Ovary (tissue), 9 donors: ENCODE results near the gene SSUH2. TPM values are rescaled to one million over a fixed set of nuclear protein-coding genes. Genes with fewer than 3 reads are reported as not detected.

Experiments
- DNase-seq, 5 donors: peaks; one replicate each; pipeline ENCODE4 v3.0.0-alpha.2; 2019 to 2020
- H3K27ac ChIP-seq, 2 donors: fragments of 200-600 bp; one replicate each; pipeline versions ENCODE4 v1.5.1 to v1.8.0; 2019 to 2022
- H3K27me3 ChIP-seq: fragments of 200-600 bp; one replicate; pipeline ENCODE4 v1.8.0; 2022
- H3K36me3 ChIP-seq: fragments of 200-600 bp; sonication (generic); one replicate; pipeline ENCODE4 v1.5.1; 2019
- H3K4me1 ChIP-seq: one replicate; pipeline ENCODE4 v1.8.1; 2013; ENCODE audit warnings: mild to moderate bottlenecking, moderate library complexity; ENCODE audit not compliant: insufficient read depth
- H3K4me3 ChIP-seq: fragments of 200-600 bp; sonication (generic); one replicate; pipeline ENCODE4 v1.5.1; 2017
- H3K9me3 ChIP-seq, 2 donors: fragments of 200-600 bp in 1 of 2; sonication (generic) in 1 of 2; one replicate each; pipeline versions ENCODE4 v1.5.1 to v1.8.1; 2013 to 2019; ENCODE audit warnings: mild to moderate bottlenecking in 1 of 2, moderate library complexity in 1 of 2
- EP300 ChIP-seq: sonication (generic); formaldehyde crosslinking; IDR thresholded peaks from one replicate; pipeline ENCODE4 v1.6.1; 2017; ENCODE audit warnings: antibody characterized with exemption
- POLR2A ChIP-seq: fragments of 450-650 bp; IDR thresholded peaks from one replicate; pipeline ENCODE4 v1.6.1; 2017; ENCODE audit warnings: antibody characterized with exemption, mild to moderate bottlenecking, moderate library complexity
- WGBS, 3 donors: extraction: QIAGEN DNeasy Blood & Tissue Kit in 1 of 3; methylation state at CpG; one replicate each; pipeline versions ENCODE4 v1.1.5 to v1.1.7; 2013 to 2017; 5-methylcytosine and 5-hydroxymethylcytosine counted together
- intact Hi-C, 4 donors: fragments of 100-400 bp; cut with DNase I; formaldehyde crosslinking; loops; one replicate each; pipeline versions ENCODE4 v1.11.0 to v1.15.1; 2022 to 2023
- polyA plus RNA-seq, 2 donors: library from polyadenylated mRNA; stranded (reverse); fragments of 200-250 nt in 1 of 2; fragments of 350-450 nt in 1 of 2; fragmentation: Illumina TruSeq in 1 of 2; extraction: RNeasy Lipid Tissue Mini Kit (QIAGEN cat#74804) in 1 of 2; gene quantifications; one replicate each; pipeline ENCODE4 v1.2.3, GENCODE V29; 2013 to 2014
- total RNA-seq, 7 donors: library from RNA; depleted of rRNA in 2 of 7; stranded (reverse); fragments of >200 nt in 2 of 7; fragmentation: NEBNext Ultra II Directional in 3 of 7; extraction: Animal tissue kit (Norgen Biotek cat#: 25700) in 3 of 7; gene quantifications; one replicate each; pipeline versions ENCODE4 v1.1.0 to v1.2.4, GENCODE V29; 2016 to 2023
- TF ChIP-seq, protein P1 (sequence below), 3 donors: fragments of 450-650 bp in 2 of 3; fragments of 200-600 bp in 1 of 3; IDR thresholded peaks; one replicate each; pipeline versions ENCODE4 v1.5.1 to v1.8.0; 2016 to 2022; ENCODE audit warnings: antibody characterized with exemption in 3 of 3, mild to moderate bottlenecking in 1 of 3
- donor health status: DM: no; HTN: no; CAD: no; lungs with moderate emphysema.
- donor health status: DM: no; HTN: no; CAD: no.
- donor health status: Bipolar disorder and iron deficiency.
- donor health status: DM: yes; HTN: yes; CAD: no.
- donor health status: DM: no; HTN: no; CAD: no.
- donor health status: DM: yes; HTN: yes; CAD: no.

Gene SSUH2
- total and polyA plus RNA-seq, 9 donors: 0.27 to 1.6 (median 0.63) TPM; not detected in 1

DNA sequence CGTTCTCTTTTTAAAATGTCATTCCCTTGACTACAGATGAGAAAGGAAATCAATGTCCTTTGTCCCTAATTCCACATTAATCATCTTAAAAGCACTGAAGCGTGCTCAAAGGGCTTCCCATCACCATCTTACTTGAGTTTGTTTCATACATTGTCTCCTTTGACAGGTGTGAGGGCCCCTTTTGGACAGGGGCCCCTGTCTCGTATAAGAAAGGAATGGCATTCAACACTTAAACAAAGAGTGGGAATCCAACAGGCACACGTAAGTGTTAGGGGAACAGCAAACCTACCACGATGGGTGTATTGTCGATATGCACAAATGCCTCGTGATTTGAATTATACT, 5.0 kb downstream of the SSUH2 start:
- Histone ChIP-seq H3K9me3 (no peaks in the 10 kb centered on the region), H3K4me3 (no peak overlapping the region), H3K36me3 (no peaks in the 10 kb centered on the region), H3K27ac (no peak overlapping the region), H3K4me1 (no peaks in the 10 kb centered on the region), H3K27me3 (no peaks in the 10 kb centered on the region)
- TF ChIP-seq EP300 (no peak), POLR2A (no peak)
- TF ChIP-seq, protein P1, sequence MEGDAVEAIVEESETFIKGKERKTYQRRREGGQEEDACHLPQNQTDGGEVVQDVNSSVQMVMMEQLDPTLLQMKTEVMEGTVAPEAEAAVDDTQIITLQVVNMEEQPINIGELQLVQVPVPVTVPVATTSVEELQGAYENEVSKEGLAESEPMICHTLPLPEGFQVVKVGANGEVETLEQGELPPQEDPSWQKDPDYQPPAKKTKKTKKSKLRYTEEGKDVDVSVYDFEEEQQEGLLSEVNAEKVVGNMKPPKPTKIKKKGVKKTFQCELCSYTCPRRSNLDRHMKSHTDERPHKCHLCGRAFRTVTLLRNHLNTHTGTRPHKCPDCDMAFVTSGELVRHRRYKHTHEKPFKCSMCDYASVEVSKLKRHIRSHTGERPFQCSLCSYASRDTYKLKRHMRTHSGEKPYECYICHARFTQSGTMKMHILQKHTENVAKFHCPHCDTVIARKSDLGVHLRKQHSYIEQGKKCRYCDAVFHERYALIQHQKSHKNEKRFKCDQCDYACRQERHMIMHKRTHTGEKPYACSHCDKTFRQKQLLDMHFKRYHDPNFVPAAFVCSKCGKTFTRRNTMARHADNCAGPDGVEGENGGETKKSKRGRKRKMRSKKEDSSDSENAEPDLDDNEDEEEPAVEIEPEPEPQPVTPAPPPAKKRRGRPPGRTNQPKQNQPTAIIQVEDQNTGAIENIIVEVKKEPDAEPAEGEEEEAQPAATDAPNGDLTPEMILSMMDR (IDR thresholded peaks at IDR 0.05): no peak
- no peak for DNase-seq
- WGBS, 3 donors: 82 to 87% (median 85%) methylated on average over 7 of the region's 7 CpGs
- intact Hi-C loops: no loop called here

DNA sequence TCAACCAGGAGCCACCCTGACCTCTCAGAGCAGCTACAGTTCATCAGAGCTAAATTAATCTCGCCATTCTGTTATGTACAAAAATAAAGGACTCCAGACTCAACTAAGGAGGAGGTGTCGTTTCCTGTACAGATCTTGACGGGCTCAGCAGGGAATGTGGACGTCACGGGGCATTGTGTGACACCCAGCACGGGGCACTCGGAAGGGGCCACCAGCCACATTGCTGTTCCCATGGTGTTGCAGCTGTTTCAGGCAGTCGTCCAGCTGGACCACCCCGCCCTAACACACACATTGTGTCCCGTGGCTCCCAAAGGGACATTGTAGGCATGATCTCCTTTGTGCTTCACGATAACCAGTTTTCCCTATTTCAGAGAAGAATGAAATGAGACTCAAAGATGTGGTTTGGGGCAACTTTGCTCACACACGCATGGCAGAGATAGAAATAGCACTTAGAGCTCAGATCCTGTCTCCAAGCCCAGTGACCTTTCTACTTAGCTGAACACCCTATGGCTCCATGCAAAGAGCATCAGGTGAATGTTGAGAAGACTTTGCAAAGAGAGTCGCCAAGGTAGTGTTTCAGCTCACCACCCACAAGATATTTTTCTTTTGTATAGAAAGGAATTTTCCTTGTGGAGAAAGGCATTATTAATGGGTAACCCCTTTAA, 5.5 kb downstream of the SSUH2 start:
- H3K9me3 ChIP-seq: no peaks in the 10 kb centered on the region
- H3K4me3 ChIP-seq: no peak overlapping the region
- no peaks in the 10 kb centered on the region for H3K27me3 ChIP-seq
- no peaks in the 10 kb centered on the region for H3K36me3 ChIP-seq
- intact Hi-C loops: no loop called here
- WGBS, 3 donors: 85 to 86% (median 85%) methylated on average over 13 of the region's 13 CpGs
- TF ChIP-seq EP300 (no peak), POLR2A (no peak)
- TF ChIP-seq, protein P1 (IDR thresholded peaks at IDR 0.05): no peak
- no peak for DNase-seq
- H3K27ac ChIP-seq: no peak overlapping the region
- no peaks in the 10 kb centered on the region for H3K4me1 ChIP-seq

DNA sequence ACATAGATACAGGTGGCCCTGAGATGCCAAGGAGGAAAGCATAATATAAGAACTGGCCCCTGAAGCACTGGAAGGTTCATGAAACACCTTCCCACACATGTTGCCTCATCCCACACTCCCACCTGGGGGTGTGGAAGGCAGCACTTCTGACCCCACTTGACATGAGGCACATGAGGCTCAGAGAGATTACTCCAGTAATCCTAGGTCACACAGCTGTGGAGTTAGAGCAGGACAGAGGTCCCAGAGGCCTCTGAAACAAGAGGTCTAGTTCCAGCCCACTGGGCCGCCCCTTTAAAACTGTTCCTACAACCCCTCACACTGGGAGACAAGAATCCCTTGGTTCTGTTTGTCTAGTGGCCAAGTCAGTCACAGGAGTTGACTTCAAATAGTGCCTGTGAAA, 7.2 kb downstream of the SSUH2 start:
- Histone ChIP-seq H3K4me3 (no peak overlapping the region), H3K9me3 (no peaks in the 10 kb centered on the region), H3K36me3 (no peaks in the 10 kb centered on the region), H3K27ac (no peak overlapping the region), H3K27me3 (no peaks in the 10 kb centered on the region), H3K4me1 (no peaks in the 10 kb centered on the region)
- TF ChIP-seq POLR2A: no peak
- TF ChIP-seq EP300: no peak
- TF ChIP-seq, protein P1 (IDR thresholded peaks at IDR 0.05): no peak
- intact Hi-C loops: no loop called here
- 97 to 100% (median 100%) methylated on average over 1 of the region's 1 CpG for WGBS, 3 donors
- DNase-seq: no peak

DNA sequence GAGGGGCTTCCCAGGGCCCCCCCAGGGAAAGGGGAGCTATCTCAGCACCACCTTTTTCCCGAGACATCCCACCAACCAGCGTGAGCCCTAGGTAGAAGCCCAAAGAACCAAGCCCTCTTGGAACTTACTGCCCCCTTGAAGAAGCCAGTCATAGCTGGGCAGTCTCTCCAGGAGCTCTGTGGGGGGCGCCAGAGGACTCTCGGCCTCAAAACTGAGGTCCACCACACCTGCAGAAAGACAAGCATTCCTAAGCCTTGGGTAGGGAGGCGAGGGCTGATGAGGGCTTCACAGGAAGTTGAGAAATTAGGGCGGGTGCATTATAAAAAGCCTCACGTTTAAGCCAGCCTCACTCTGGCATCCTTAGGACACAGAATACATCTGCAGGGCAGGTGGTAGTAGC, 9.0 kb downstream of the SSUH2 start:
- H3K9me3 ChIP-seq: no peaks in the 10 kb centered on the region
- H3K36me3 ChIP-seq: no peaks in the 10 kb centered on the region
- no peak overlapping the region for H3K27ac ChIP-seq
- WGBS, 3 donors: 71 to 78% (median 75%) methylated on average over 7 of the region's 7 CpGs
- DNase-seq: no peak
- H3K4me3 ChIP-seq: no peak overlapping the region
- H3K27me3 ChIP-seq: no peaks in the 10 kb centered on the region
- H3K4me1 ChIP-seq: no peaks in the 10 kb centered on the region
- intact Hi-C loops: no loop called here
- TF ChIP-seq POLR2A (no peak), EP300 (no peak)
- TF ChIP-seq, protein P1 (IDR thresholded peaks at IDR 0.05): no peak
